ENCODE results near the gene TULP4.

DNA sequence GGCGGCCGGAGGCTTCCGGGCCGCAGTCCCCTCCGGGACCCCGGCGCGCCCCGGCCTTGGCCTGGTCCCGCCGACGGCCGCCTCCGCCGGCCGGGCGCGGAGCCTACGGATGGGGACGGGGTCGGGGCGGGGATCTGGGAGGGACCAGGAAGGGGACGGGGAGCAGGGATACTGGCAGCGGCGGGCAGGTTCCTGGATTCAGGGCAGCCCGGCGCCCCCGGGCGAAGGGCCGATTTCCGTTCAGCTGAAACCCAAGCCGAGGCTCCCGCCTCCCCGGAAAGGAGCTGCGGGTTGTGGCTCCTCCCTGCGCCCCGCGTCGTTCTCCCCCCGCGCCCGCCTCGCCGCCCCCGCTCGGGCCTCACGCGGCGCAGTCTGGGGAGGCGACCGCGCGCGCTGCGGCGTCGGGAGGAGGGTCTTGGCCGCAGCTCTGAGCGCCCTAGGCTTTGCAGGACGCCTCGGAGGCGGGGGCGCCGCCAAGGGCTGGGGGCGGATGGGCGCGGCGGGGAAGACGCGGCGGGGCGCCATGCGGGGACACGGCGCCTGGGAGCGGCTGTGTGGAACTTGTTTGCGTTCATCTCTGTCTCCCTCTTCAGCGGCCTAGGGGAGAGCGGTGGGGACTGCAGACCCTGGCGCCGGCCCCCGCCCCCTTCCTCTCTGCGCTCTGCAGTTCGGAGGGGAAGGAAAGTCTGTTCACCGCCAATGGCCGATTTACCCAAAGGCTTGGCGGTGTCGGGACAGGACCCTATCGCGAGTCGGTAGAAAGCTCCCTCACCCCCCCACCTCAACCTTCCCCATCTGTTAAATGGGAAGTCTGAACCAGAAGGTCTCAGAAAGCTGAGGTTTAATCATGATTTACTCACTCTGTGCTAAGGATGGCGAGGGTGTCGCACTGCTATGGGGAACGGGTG is 224.9 kb downstream of the TULP4 start:
- TF ChIP-seq, protein P1, sequence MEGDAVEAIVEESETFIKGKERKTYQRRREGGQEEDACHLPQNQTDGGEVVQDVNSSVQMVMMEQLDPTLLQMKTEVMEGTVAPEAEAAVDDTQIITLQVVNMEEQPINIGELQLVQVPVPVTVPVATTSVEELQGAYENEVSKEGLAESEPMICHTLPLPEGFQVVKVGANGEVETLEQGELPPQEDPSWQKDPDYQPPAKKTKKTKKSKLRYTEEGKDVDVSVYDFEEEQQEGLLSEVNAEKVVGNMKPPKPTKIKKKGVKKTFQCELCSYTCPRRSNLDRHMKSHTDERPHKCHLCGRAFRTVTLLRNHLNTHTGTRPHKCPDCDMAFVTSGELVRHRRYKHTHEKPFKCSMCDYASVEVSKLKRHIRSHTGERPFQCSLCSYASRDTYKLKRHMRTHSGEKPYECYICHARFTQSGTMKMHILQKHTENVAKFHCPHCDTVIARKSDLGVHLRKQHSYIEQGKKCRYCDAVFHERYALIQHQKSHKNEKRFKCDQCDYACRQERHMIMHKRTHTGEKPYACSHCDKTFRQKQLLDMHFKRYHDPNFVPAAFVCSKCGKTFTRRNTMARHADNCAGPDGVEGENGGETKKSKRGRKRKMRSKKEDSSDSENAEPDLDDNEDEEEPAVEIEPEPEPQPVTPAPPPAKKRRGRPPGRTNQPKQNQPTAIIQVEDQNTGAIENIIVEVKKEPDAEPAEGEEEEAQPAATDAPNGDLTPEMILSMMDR (IDR thresholded peaks at IDR 0.05), result no peak
- TF ChIP-seq EP300 (IDR thresholded peaks at IDR 0.05) (no peak), POLR2AphosphoS5 (IDR thresholded peaks at IDR 0.05) (no peak)

Data from sigmoid colon (tissue), 4 donors.